ENCODE data around the gene GRM4.

GRM4 gene

DNA sequence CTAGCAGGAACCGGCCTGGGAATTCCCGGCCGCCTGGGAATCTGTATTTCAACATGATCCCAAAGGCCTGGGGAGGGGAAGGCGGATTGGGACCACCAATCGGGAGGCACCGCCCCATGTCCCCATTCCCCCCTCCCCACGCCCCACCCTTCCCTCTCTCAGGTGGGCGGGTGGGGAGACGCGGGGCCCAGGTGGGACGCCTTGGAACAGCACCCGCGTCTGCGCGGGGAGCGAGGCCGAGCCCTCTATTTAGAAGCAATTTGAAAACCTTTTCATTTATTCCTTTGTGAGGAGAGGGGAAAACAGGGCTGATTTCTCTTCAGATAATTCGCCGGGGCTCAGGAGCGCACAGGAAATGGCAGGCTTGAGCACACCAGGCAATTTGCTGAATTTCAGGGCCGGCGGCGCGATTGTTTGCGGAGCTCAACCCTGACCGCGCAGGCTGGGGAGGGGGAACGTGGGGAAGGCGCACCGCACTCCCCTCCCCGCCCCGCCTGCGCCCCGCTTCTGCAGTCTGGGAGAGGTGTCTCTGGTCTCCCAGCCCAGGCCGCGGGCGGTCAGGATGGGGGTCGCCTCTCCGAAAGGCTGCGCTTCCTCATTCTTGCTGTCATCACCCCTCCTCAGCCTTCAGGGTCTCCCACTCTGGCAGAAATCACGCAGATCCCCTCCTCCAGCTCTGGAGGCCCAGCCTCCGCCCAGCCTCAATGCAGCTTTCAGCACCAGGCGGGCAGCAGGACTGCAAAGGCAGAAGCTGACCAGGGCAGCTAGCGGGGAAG is 170.0 kb downstream of the GRM4 start:
- no peak for DNase-seq

DNA sequence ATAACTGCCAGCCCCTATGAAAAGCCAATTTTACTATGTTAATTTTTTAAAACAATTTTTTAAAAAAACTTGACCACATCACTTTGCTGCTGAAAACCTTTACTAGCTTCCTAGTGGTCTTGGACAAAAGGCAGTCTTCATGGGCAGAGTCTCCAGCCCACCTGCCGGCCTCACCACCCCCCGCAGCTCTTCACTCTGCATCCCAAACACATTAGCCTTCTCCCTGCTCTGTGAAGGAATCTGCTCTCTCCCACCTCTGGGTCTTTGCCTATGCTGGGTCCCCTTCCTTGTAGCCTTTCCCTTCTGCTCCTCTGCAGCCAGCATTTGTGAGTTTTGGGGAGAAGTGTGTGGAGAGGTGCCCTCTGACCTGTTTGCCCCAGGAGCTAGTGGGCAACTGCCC is 171.4 kb downstream of the GRM4 start:
- no peak for DNase-seq

DNA sequence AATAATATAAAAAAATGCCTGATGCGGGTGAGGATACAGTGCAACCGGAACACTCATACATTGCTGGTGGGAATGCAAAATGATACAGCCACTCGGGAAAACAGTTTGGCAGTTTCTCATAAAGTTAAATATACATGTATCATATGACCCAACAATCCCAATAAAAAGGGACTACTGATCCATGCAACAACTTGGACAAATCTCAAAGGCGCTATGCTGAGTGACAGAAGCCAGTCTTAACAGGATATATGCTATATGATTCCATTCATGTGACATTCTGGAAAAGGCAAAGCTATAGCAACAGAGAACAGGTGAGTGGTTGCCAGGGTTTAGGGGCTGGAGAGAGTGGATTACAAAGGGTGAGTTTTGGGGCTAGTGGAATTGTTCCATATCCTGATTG is 171.9 kb downstream of the GRM4 start:
- DNase-seq, result no peak

DNA sequence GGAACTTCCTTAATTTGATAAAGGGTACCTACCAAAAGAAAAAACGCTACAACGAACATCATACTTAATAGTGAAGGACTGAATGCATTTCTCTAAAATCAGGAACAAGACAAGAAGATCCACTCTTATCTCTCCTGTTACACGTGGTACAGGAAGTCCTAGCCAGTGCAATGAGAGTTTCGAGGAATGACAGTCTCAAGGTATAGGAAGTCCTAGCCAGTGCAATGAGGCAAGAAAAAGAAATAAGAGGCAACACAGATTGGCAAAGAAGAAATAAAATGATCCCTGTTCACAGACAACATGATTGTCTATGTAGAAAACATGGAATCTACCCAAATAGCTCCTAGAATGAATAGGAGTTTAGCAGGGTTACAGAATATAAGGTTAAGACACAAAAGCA is 174.3 kb downstream of the GRM4 start:
- no peak for DNase-seq
